Measurements from ENCODE around the gene TBC1D22B. TPM values are rescaled to one million over a fixed set of nuclear protein-coding genes. Genes with fewer than 3 reads are reported as not detected.

The TBC1D22B gene
- total RNA-seq, 2 donors from 2014 or later: 6.5 to 8.7 TPM

- intact Hi-C loops (cut with DNase I): no loop called here
Observed at GRCh38 chr6:37260040-37260439, 2.5 kb downstream of the TBC1D22B start.

GRCh38 chr6:37260444-37260843 is 2.9 kb downstream of the TBC1D22B start:
- ATAC-seq: no peak
- intact Hi-C loops (cut with DNase I): no loop called here
- DNase-seq: no peak

More at GRCh38 chr6:37260040-37260439, 2.5 kb downstream of the TBC1D22B start:
- DNase-seq: no peak
- no peak for ATAC-seq

GRCh38 chr6:37261198-37261597 is 3.6 kb downstream of the TBC1D22B start:
- intact Hi-C loops (cut with DNase I): no loop called here

GRCh38 chr6:37262446-37263026 is 5.0 kb downstream of the TBC1D22B start:
- ATAC-seq (no peak), DNase-seq (no peak)
- intact Hi-C loops (cut with DNase I): no loop called here

More at GRCh38 chr6:37261198-37261597, 3.6 kb downstream of the TBC1D22B start:
- DNase-seq (no peak), ATAC-seq (no peak)

- ATAC-seq (no peak), DNase-seq (no peak)
- intact Hi-C loops (cut with DNase I): no loop called here
Observed at GRCh38 chr6:37265001-37265400, 7.4 kb downstream of the TBC1D22B start.

GRCh38 chr6:37265860-37266259 is 8.3 kb downstream of the TBC1D22B start:
- ATAC-seq (no peak), DNase-seq (no peak)
- intact Hi-C loops (cut with DNase I): no loop called here

GRCh38 chr6:37269105-37269504 is 11.5 kb downstream of the TBC1D22B start:
- DNase-seq: no peak
- intact Hi-C loops (cut with DNase I): no loop called here
- ATAC-seq: no peak

GRCh38 chr6:37272834-37273566 is 15.4 kb downstream of the TBC1D22B start:
- intact Hi-C loops (cut with DNase I): no loop called here
- DNase-seq (no peak), ATAC-seq (no peak)

- no peak for ATAC-seq
- DNase-seq: no peak
- intact Hi-C loops (cut with DNase I): no loop called here
Observed at GRCh38 chr6:37273690-37274089, 16.1 kb downstream of the TBC1D22B start.

- no peak for DNase-seq
- no peak for ATAC-seq
- intact Hi-C loops (cut with DNase I): no loop called here
Observed at GRCh38 chr6:37275350-37275749, 17.8 kb downstream of the TBC1D22B start.

- intact Hi-C loops (cut with DNase I): no loop called here
- DNase-seq (no peak), ATAC-seq (no peak)
Observed at GRCh38 chr6:37277001-37277409, 19.4 kb downstream of the TBC1D22B start.

- ATAC-seq (peak; percentile 14 to 53), DNase-seq (no peak)
- intact Hi-C loops (cut with DNase I): no loop called here
Observed at GRCh38 chr6:37279366-37280134, 22.0 kb downstream of the TBC1D22B start.

GRCh38 chr6:37280162-37280887 is 22.8 kb downstream of the TBC1D22B start:
- intact Hi-C loops (cut with DNase I): no loop called here
- no peak for DNase-seq

GRCh38 chr6:37282371-37282770 is 24.8 kb downstream of the TBC1D22B start:
- no peak for ATAC-seq
- no peak for DNase-seq
- intact Hi-C loops (cut with DNase I): no loop called here

More at GRCh38 chr6:37280162-37280887, 22.8 kb downstream of the TBC1D22B start:
- no peak for ATAC-seq

GRCh38 chr6:37283268-37283667 is 25.7 kb downstream of the TBC1D22B start:
- intact Hi-C loops (cut with DNase I): no loop called here
- DNase-seq (no peak), ATAC-seq (peak in 1 of 2 donors; percentile 2)

GRCh38 chr6:37283671-37284151 is 26.1 kb downstream of the TBC1D22B start:
- peak; percentile 93 to 96 for ATAC-seq
- DNase-seq: peak; percentile 72
- intact Hi-C loops (cut with DNase I): no loop called here

GRCh38 chr6:37284781-37285180 is 27.2 kb downstream of the TBC1D22B start:
- no peak for ATAC-seq
- intact Hi-C loops (cut with DNase I): no loop called here
- DNase-seq: no peak

- ATAC-seq (no peak), DNase-seq (no peak)
- intact Hi-C loops (cut with DNase I): no loop called here
Observed at GRCh38 chr6:37285861-37286311, 28.3 kb downstream of the TBC1D22B start.

GRCh38 chr6:37287519-37288157 is 30.1 kb downstream of the TBC1D22B start:
- ATAC-seq: no peak
- DNase-seq: no peak
- intact Hi-C loops (cut with DNase I): no loop called here
